GM19240 (cell line): Measurements from ENCODE around the gene GP1BA.
A peak's percentile ranks its signal among the peaks of the same experiment; 100 is the strongest.

Experiments
- DNase-seq: peaks from one replicate; pipeline ENCODE4 v3.0.0; 2011; ENCODE audit warnings: low spot score; ENCODE audit not compliant: insufficient read length

Gene GP1BA

DNA sequence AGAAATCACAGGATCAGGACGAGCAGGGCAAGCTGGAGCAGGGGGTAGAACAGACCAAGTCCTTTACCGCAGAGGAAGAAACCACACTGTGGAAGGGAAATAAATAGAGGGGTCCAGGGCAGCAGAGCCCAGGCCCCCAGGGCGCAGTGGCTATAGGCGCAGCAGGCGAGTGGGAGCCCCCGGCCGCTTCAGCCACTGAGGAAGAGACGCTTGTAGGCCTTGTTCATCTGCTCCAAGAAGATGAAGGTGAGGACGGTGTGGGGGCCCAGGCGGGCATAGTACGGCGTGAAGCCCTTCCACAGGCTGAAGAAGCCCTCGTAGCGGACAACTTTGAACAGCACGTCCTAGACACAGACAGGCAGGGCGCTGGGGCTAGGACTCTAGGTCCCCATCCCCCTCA is 5.5 kb downstream of the GP1BA start:
- no peak for DNase-seq

- DNase-seq, result no peak
Measured at GRCh38 chr17:4938069-4938491, 6.0 kb downstream of the GP1BA start.

DNA sequence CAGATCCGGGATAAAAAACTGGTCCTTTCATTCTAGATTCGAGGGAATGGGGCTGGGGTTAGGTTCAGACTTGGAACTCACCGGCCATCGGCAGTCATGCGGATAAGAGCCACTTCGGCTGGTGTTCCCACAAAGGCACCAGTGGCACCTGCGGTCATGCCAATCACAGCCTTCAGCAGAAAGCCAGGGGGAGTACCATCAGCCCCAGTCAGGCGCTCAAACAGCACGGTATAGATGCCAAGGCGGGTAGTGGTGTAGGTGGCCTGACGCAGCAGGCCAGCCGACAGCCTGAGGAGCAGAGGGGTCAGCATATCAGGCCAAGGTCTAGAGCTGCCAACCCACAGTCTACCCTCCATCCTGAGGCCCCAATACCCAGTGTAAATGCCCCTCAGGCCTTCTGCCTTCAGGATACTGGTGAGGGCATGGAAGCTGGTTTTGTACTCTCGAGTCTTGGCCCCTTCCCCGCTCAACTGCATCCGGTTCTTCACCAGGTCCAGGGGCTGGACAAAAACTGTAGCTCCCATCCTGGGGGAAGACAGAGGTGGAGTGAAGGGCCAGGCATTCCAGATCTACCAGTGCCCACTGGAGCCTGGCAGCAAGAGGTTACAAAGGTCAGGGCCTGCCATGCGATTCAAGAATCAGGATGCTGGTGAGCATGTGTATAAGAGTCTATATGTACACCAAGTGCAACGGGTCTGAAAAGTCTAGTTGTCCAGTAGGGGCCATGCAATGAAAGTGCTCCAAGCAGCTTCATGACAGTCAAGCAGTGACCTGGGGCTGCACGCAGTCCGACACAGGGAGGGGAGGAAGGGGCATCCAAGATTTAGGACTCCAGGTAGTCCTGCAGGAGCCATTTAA is 6.8 kb downstream of the GP1BA start:
- DNase-seq, result no peak

- no peak for DNase-seq
Measured at GRCh38 chr17:4939546-4939795, 7.4 kb downstream of the GP1BA start.

DNA sequence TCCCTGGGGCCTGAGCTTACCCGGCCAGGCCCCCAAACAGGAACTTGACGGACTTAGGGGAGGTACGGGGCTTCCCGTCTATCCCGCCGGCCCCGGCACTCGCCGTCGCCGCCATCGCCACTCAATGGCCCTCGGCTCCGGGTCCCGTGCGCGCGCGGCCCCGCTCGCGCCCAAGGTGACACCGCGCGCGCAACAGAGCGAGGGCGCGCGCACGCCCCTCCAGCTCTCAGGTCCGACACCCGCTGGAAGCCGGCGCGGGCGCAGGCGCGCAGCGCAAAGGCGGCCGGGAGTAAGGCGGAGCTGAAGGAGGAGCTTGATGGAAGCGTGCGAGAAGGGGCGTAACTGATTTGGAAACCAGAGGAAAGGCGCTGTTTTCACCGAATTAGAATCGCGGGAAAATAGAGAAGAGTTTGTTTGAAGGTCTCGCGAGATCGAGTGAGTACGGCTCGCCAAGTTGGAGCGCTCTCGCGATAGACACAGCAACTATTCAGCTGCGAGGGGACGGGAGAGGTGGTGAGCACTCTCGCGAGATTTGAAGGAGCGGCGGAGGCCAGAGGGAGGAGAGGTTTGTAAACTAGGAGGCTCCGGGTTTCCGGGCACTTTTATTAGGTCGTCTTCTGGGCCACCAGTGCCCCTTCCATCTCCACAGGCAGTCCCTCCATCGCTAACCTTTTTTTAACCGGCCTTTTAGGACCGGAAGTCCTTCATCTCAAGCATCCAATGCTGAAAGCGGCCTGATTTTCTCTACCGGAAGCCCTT is 7.9 kb downstream of the GP1BA start, which contains the start of the genes RNF167 and SLC25A11:
Gene RNF167, plus strand, starts transcription at position 473 of the 759 bp plus-strand sequence. CDS start 642 bp downstream, outside the sequence.
Gene SLC25A11, minus strand, starts transcription at position 251 of the 759 bp plus-strand sequence. Its CDS starts 136 bp downstream, at position 115.
- peak; percentile 86 for DNase-seq

DNA sequence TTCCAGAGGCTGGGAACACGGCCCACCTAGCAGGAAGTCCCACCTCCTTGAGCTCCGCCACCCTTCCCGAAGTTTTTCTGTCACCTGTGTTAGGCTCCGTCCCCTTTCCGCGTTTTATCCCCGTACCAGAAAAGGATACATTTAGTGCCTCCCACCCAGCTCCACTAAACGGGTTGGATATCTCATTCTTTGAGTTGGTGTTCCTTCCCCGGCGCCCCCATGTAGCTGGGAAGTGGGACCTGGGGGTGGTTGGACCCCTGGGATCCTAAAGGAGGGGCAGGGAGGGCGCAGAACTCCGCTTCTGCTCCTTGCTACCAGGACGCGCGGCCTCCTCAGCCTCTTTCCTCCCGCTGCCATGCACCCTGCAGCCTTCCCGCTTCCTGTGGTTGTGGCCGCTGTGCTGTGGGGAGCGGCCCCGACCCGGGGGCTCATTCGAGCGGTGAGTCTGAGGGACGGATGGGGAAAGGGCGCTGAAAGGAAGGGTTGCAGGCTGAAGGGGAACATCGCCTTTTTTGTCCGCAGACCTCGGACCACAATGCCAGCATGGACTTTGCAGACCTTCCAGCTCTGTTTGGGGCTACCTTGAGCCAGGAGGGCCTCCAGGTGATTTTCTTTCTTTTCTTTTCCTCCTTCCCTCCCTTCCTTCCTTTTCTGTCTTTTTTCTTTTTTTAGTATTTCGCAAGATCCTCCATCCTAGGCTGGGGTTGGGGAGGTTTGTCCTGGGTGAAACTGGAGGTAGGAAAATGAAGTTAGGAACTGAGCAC is 8.7 kb downstream of the GP1BA start:
- DNase-seq, result no peak

DNA sequence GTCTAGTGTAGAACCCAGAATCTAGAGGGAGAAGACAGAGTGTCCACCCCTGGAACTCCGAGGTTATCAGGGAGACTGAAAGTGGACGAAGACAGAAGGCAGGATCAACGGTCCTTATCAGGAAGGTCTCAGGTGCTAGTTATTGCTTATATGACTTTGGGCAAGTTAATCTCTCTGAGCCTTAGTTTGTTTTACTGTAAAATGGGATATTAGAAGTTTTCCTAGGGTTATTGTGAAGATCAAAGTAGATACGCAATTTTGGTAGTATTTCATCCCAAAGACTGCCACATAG is 9.2 kb downstream of the GP1BA start:
- DNase-seq, result no peak

DNA sequence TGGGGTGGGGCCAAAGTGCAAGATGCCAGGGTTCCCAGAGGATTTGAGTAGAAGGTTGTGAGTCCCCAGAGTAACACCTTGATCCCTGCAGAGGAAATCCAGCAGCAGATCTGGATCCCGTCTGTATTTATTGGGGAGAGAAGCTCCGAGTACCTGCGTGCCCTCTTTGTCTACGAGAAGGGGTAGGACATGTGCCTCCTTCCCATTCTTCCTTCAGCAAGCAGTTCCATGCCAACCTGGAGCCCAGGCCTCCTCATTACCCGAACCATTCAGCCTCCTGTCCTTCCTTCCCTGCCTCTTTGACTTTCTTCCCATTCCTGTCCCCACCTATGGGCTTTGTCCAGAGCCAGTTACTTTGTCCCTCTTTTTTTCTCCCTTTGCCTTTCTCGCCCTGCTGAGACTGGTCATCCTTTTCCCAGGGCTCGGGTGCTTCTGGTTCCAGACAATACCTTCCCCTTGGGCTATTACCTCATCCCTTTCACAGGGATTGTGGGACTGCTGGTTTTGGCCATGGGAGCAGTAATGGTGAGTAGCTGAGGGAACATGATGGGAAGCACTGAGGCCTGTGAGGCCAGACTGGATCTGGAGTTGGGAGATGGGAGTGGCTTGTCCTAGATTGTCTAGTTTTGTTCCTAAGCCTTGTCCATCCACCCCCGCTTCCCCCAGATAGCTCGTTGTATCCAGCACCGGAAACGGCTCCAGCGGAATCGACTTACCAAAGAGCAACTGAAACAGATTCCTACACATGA is 10.9 kb downstream of the GP1BA start:
- no peak for DNase-seq

DNA sequence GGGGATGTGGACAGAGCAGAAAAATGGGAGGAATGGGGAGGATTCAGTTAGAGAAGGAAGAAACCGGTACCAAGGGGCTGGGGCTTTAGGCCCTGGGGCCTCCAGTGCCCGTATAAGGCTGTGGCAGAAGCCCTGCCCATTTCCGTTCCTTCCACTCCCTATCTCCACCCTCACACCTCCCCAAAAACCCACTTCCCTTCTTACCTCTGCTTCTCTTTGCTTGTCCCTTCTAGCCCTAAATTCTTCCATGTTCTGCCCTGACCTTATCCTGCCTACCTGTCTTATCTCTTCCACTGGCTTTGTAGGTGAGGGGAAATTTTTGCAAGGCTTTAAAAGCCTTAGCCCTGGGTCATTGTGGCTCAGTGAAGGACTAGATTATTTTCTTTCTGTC is 12.1 kb downstream of the GP1BA start:
- no peak for DNase-seq

- DNase-seq, result no peak
Measured at GRCh38 chr17:4944554-4945175, 12.6 kb downstream of the GP1BA start.

DNA sequence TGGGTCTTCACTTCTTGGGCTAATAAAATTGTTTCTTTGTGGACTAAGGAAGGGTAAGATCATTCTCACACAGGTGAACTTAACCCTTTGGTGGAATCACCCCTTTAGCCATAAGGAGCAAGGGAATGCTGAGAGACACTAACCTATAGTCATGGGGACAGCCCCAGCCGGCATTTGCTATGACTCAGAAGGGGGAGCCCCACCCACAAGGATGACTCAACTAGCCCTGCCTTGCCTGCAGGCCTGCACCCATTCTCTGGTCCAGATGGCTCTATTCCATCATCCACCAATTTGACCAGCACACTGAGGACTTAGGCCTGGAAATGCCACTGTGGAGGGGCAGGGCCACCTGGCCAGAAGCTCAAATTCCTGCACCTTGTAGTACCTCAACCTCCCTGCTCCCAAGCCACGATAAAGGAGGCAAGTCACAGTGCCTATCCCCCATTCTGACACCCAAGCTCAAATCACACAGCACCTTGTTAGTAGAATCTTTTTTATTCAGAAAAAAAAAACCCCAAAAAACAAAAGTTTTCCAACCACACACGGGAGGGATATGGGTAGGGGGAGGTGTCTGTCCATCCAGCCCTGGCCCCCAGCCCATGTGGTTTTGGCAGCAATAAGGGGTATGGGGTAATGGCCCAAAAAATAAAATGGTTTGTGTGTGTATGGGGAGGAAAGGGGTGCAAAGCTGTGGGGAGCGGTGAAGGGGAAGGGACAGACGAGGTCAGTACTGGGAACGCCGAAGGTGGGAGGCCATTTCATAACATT is 13.3 kb downstream of the GP1BA start:
- peak; percentile 35 for DNase-seq

GRCh38 chr17:4945944-4946280 is 13.8 kb downstream of the GP1BA start:
- DNase-seq, result no peak

DNA sequence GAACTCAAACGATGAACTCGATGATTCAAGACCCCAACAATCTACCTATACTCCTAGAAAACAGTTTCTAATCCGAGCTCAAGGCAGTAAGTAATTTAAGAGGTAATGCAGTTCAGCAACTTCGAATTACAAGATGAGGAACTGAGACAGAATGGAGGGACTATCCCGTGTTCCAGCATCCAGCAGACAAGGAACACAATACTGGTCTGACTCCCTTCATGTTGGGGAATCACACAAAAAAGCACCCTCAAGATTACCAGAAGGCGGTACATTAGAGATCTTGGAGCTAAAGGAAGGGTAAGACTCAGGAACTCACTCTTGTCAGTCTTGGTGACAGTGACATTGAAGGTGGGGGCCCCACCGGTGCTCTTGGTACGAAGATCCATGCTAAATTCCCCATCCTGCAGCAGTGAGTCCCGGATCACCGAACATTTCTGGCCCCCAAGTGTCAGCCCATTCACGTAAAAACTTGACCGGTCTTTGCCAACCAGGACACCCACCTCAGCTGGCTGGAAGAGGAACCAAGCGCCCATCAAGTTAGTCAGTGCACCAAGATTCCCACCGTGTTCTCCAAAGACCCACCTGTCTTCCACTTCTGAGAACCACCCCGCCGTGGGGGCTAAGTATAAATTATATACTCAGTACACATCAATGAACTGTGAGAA is 14.4 kb downstream of the GP1BA start:
- DNase-seq, result no peak

- DNase-seq, result no peak
Measured at GRCh38 chr17:4947010-4947410, 14.9 kb downstream of the GP1BA start.

- DNase-seq, result peak; percentile 36
Measured at GRCh38 chr17:4947411-4948165, 15.5 kb downstream of the GP1BA start.

DNA sequence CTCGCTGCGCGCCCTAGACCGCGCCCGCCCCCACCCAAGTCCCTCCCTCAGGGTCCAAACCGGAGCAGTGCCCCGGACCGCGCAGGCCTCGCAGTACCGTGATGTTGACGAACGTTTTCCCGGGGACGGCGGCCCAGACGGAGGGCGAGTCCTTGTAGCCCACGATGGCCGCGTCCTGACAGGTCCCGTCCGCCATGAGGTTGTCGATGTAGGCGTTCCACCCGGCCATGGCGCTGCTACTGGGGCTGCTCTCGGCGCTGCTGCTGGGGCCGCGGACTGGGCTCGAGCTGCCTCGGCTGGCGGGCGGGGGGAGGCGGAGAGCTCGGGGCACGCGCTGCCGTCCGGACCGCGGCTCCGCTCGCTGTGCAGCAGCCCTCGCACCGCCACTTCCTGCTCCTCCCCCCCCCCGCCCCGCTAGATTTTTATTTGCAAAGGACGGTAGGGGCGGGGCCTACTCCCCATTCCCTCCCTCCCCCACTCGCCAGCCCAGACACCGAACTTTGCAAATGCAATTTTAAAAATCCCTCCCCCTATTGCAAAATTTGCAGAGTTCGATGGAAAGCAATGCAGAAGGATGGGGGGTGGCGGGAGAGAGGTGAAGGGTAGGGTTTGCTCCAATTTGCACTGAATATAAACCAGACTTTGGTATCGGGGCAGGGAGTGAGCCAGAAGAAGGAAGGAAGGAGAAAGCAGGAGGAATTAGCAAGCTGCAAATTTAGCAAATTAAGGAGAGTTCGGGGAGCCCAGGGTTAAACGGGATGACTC is 16.3 kb downstream of the GP1BA start, which contains the start of gene PFN1:
Gene PFN1, minus strand, starts transcription at position 365 of the 765 bp plus-strand sequence. Its CDS starts 136 bp downstream, at position 229.
- DNase-seq, result peak; percentile 45

DNA sequence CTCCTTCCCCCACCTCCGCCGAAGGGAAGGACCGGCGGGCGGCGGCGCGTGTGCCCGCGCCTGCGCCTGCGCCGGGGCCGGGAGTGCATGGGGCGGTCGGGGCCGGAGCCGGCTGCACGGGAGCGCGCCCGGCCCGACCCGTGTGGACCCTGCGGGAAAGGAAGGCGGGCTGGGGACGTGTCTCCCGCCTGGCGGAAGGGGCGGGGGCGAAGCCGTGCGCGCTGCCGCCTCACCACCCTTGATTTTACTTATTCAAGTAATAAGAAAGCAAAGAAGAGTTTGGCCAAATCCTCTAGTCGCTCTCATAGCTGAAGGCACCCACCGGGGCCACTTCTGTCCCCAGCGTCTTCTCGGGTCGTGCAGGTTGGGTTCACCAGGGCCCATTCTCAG is 16.8 kb downstream of the GP1BA start:
- peak; percentile 70 for DNase-seq
